HL-60/S4 (cell line): ENCODE measurements around the gene ZFYVE1.
"Not testable (repeated sequence)": the region's sequence is repeated elsewhere in the genome, so short reads cannot be mapped to it uniquely, and the experiment has no call there.

ENCODE experiments used
- in situ Hi-C: fragments of 300-500 bp; cut with MboI; formaldehyde crosslinking; loops from 2 replicates; pipeline ENCODE4 v1.14.3; 2022; ENCODE audit warnings: low sequenced_read_pairs

Gene ZFYVE1

DNA sequence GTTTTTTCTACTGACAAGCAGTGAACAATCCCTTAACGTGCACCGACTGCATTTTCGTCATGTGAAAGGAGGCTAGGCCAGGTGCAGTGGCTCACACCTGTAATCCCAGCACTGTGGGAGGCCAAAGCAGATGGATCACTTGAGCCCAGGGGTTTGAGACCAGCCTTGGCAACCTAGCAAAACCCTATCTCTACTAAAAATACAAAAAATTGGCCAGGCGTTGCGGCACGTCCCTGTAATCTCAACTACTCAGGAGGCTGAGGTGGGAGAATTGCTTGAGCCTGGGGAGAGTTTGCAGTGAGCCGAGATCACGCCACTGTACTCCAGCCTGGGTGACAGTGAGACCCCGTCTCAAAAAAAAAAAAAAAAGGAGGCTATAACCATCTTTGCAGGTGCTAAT, 22.3 kb downstream of the ZFYVE1 start:
- in situ Hi-C loops = not testable (repeated sequence)

DNA sequence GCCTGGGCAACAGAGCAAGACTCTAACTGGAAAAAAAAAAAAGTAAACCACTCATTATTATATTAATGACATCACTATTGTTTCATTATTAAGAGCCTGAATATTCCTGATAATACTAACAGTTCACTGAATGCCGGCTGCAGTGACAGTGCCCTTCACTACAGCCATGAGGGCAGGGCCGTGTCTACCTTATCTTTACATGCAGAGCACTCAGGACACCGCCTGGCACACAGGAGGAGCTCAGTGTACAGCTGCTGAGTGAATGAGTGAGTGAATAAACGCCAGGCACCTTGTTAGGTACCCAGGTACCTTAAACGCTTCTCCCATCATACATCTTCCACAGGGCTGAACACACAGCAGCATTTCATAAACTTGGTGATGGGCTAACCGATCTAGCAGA, 23.2 kb downstream of the ZFYVE1 start:
- in situ Hi-C loops = no loop called here

DNA sequence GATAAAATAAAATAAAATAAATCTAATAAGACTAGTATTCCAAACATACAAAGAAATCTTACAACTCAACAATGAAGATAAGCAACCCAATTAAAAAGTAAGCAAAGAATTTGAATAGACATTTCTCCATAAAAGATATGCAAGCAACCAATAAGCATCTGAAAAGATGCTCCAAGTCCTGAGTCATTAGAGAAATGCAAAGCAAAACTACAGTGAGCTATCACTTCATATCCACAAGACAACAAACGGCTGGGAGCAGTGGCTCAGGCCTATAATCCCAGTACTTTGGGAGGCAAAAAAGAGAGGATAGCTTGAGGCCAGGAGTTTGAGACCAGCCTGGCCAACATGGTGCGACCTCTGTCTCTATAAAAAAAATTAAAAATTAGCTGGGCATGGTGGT, 26.8 kb downstream of the ZFYVE1 start:
- in situ Hi-C loops = no loop called here

DNA sequence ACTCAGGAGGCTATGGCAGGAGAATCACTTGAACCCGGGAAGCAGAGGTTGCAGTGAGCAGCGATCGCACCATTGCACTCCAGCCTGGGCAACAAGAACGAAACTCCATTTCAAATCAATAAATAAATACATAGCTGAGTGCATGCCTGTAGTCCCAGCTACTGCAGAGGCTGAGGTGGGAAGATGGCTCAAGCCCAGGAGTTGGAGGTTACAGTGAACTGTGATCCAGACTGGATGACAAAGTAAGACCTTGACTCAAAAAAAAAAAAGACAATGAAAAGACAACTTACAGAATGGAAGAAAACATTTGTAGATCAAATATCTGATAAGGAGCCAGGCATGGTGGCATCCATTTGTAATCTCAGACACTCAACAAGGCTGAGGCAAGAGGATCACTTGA, 27.6 kb downstream of the ZFYVE1 start:
- in situ Hi-C loops = no loop called here

DNA sequence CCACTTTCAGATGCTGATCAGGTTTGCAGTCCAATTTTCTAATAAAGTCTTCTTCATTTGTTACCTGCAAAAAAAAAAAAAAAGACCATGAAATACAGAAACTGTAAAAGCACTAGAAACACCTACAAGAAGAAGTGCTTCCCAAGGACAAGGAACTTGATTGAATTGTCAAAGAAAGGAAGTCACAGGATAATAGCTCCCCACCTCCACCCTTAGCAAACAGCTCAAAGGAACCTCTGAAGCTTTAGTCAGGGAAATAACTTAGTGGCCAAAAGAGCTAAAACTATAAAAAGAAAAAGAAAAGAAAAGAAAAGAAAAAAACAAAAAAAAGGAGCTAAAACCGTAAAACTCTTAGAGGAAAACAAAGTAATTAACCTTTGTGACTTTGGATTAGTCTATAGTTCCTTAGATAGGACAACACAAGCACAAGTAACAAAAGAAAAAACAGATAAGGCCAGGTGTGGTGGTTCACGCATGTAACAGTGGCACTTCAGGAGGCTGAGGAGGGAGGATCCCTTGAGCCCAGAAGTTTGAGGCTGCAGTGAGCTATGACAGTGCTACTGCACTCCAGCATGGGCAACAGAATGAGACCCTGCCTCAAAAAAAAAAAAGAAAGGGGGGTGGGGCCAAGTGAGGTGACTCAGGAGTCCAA, 28.5 kb downstream of the ZFYVE1 start:
- in situ Hi-C loops = no loop called here

DNA sequence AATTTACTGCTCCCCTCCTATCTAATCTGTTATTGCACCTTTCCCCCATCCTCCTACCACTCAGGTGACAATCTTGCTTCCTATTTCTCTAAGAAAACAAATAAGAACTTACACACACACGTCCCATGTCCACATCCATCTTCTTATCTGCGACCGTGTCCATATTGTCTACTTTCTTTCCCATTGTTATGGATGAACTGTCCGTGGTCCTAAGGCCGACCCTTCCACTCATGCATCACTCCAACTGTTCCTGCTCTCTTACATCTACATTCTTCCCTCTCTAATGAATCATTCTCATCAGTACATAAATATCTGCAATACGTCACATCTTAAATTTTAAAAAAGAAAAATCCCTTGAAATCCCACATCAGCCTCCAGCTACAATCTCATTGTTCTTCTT, 30.0 kb downstream of the ZFYVE1 start:
- in situ Hi-C loops = no loop called here

DNA sequence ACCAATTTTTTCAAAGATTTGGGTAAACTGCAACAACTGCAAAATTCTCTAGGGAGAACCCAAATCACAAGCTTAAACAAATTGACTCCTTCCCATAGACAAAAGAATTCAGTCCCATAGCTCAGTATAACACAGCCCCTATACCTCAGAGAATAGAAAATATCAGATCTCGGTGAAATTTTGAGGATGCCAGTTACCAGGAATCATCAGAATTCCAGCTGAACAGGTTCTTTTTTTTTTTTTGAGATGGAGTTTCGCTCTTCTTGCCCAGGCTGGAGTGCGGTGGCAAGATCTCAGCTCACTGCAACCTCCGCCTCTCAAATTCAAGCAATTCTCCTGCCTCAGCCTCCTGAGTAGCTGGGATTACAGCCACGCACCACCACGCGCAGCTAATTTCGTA, 36.7 kb downstream of the ZFYVE1 start:
- in situ Hi-C loops = no loop called here

DNA sequence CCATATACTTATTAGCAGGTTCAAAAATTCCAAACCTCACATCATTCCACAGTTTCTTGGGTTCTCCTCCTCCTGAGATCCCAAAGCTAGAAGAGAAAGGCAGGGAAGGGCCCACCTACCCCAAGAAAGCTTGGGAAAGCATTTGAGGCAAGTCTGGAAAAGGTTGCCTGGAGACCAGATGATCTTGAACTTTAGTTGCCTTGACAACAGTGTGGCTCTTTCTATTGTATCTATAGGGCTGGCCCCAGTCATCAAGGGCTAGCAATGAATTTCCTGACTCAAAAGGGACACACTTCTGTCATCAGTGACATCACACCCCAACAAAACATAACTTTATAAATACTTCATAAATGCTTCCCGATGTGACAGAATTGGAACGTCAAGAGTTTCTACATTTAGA, 40.0 kb downstream of the ZFYVE1 start:
- in situ Hi-C loops = no loop called here

DNA sequence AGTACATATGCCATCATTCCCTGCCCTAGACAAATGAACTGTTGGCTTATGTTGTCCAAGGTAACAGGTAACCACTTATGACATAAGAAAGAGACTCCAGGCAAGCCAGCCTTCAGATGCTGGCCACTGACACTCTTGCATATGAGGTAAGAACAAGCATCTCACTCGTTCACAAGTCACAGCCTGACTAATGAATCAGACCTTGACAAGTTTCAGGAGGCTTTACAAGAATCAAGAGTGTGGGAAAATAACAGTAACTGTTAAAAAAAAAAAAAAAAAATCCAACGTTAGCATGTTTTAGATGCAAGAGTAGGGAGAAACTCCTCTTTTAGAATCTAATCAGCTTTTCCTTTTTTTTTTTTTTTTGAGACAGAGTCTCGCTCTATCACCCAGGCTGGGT, 40.7 kb downstream of the ZFYVE1 start:
- in situ Hi-C loops = no loop called here

DNA sequence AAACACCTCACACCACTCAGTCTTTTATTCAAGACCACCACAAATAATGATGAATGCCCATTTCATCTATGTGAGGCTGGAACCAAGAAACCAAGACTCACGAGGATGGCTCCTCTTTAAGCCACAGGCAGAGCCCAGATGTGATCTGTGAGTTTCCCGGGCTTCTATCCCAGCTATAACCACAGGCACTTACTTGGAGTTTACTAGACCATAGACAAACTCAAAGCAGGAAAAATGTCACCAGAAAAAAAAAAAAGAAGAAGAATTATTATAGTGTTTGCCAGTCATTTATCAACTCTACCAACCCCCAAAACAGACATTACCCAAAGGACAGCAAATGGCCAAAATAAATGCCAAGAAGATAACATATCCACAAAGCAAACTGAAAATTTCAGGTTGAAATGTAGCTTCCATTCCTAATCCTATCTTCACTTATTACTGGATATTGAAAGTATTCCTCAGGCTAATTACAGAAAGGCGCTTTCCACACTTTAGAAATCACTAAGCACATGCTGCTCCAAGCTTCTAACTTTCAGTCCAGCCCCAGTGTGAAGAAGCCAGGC, 44.7 kb downstream of the ZFYVE1 start:
- in situ Hi-C loops = no loop called here

DNA sequence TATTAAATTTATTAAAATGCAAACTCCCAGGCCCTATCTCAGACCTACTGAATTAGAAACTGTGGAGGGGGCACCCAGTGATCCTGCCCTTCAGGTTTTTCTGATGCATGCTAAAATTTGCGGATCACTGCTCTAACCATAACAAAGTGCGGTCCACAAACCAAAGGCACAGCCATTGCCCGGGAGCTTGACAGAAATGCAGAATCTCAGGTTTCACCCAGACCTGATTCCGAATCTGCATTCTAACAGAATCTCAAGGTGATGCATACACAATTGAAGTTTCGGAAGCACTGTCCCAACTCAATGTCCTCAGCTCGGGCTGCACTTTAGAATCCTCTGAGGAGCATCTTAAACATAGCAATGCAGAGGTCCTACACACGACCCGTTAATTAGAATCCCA, 46.0 kb downstream of the ZFYVE1 start:
- in situ Hi-C loops = no loop called here

DNA sequence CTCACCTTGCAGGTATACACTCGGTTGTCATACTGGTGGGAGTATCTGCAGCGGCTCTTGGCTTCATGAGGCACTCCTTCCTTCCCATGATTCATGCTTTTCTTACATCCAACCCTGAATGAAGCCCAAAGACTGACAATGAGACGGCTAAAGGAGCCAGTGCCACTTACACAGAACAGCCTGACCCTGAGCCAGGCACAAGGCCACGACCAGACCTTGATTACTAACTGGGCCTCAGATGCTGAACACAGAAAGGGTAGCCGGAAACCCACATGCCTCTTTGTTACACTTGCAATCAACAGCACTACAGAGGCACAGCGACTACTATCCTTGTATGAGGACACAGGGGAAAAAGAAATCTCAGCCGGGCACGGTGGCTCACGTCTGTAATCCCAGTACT, 48.0 kb downstream of the ZFYVE1 start:
- in situ Hi-C loops = no loop called here

DNA sequence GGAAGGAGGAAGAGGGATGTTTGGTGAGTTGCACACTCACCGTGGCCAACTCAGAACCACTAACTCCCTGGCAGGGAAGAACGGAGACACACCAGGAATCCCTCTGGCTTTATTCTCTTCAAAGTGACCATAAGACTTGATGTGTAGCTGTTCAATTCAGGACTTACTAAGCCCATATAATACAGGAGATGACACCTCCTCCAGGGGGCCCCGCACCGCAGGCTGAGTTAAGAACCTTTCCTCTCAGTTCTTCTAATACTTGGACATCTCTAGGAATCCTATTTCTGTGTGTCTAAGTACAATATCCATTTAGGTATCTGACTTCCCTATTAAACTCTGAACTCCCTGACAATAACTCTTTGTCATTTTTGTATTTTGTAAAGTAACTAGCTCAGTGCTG, 51.1 kb downstream of the ZFYVE1 start:
- in situ Hi-C loops = no loop called here

DNA sequence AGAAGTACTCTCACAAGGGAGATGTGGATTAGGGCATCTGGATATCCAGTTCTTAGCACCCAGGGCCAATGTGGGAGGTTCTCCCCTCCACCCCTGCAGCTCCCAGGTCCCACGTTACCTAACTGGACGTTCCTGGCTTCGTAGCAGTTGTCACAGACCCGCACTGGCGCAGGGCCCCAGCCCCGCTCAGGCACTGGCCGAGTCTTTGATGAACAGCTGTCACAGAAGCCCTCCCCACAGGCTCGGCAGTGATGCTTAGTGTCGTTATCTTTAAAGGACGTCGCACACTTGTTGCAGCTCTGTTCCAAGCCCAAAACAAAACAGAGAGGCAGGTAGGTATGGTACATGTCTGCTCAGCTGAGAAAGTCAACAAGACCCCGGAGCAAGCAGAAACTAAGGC, 52.2 kb downstream of the ZFYVE1 start:
- in situ Hi-C loops = no loop called here

DNA sequence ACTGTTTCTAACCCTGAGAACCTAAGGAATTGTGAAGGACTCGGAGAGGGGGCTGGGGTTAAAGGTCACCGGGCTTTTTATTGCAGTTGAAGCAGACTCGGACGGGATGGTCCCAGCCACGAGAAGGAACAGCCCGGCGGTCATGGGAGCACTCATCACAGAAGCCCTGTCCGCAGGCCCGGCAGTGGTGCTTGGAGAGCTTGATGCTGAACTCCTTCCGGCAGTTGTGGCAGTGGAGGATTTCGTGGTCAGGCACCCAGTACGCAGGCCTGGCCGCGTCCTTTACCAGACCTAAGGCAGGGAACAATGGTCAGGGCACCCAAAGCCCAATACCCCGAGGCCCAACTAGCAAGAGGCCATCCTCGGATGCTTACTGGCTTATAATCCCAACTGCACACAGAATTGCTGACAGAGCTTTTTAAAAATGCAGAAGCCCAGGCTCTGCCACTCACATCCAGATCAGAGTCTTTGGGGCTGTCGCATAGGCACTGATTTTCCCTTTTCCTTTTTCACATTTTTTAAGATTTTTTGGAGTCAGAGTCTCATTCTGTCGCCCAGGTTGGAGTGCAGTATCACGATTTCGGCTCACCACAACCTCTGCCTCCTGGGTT, 56.0 kb downstream of the ZFYVE1 start:
- in situ Hi-C loops = no loop called here

DNA sequence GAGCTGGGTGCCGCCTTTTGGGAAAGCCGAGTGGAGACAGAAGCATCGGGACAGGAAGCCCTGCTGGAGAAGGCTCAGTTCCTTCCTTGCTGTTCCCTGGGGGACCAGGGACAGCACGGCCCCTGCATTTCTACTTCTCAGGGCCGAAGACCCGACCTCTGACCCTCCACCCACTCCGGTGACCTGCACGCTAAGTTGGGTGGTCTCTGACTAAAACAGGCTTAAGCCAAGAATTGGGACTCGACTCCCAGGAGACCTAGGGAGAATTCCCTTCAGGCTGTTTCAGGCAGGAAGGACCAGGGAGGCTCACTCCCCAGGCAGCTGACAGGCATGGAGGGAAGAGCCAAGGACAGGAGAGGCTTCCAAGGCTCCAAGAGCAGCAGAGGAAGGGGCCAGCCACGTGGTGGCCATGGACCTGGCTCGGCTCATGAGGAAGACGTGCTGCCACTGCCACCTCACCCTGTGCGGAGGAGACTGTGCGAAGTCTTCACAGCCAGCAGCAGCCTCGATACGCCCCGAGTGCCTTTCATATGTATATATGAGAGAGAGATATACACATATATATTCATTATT, 56.8 kb downstream of the ZFYVE1 start:
- in situ Hi-C loops = no loop called here

DNA sequence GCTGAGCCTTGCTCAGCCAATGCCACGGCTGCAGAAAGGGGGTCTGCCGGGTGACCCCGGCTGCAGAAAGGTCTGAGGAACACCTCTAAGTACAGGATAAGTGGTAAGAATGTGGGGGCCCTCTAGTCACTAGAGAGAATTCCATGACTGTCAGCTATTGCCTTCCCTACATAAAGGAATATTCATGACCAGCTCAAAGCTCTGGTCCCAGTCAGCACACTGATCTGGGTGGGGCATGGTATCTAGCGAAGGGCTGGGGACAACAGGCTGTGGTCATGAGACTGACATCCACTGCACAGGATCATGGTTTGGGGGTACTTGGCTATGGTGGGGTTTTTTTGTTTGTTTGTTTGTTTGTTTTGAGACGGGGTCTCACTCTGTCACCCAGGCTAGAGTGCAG, 58.6 kb downstream of the ZFYVE1 start:
- in situ Hi-C loops = no loop called here

DNA sequence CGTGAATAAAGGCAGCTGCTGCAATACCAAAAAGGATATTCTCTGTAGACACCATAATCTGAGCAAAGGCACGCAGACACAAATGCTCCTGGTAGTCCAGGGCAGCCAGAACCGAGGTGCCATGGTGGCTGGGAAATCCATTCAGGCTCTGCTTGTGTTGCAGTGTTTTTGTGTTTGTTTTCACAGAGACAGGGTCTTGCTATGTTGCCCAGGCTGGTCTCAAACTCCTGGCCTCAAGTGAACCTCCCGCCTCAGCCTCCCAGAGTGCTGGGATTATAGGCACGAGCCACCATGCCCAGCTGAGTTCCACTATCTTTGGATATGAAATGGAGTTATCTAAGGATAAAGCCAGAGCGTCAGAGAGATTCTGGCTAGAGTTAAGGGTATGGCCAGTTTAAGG, 60.9 kb downstream of the ZFYVE1 start:
- in situ Hi-C loops = no loop called here

DNA sequence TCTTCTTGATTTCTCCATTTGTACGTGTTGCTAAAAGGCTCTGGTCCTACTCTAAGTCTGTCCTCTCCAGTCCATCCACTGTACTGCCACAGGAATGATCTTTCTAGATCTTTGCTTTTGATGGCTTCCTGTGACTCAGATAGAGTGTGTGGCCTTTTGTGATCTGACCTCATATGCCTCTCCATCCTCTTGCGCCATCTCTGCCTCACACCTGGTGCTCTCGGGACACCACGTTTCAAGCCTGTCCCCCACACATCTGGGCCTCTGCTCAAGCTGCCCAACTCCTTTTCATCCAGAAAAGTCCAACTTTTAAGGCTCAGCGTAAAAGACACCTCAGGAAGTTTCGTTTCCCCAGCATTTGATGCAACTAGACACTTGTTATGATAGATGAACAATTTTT, 61.7 kb downstream of the ZFYVE1 start:
- in situ Hi-C loops = no loop called here

DNA sequence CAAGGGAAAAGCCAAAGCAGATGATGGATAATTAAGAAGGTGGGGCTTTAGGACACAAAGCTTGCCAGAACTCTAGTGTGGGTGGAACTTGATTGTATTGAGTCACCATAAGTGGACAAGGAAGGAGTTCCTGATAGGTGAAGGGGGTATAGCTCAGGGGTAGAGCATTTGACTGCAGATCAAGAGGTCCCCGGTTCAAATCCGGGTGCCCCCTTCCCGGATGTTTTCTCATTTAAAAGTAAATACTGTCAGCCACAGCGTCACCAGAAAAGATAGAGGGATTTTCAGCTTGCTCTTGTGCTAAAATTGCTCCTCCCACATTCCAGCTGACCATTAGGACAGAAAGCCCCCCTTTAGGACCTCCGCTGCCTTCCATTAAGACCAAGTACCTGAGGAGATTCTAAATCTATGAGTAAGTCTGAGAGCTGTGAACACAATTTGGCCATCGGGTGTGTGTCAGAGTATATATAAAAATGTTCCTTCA, 64.0 kb downstream of the ZFYVE1 start:
- in situ Hi-C loops = no loop called here

DNA sequence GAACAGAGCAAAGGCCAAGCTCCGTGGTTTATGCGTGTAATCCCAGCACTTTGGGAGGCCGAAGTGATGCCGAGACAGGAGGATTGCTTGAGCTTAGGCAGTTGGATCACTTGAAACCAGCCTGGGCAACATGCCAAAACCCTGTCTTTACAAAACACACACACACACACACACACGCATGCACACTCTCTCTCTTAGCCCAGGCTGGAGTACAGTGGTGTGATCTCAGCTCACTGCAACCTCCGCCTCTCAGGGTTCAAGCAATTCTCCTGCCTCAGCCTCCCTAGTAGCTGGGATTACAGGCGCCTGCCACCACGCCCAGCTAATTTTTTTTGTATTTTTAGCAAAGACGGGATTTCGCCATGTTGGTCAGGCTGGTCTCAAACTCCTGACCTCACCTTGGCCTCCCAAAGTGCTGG, 64.6 kb downstream of the ZFYVE1 start:
- in situ Hi-C loops = not testable (repeated sequence)
